Sigmoid colon (tissue), 7 donors: Measurements from ENCODE around the gene TBC1D22A. TPM values are rescaled to one million over a fixed set of nuclear protein-coding genes. Genes with fewer than 3 reads are reported as not detected.
A peak's percentile ranks its signal among the peaks of the same experiment; 100 is the strongest.
"Not testable (repeated sequence)": the region's sequence is repeated elsewhere in the genome, so short reads cannot be mapped to it uniquely, and the experiment has no call there.

Source experiments
- DNase-seq: peaks from one replicate; pipeline ENCODE4 v3.0.0-alpha.2; 2019
- H3K27ac ChIP-seq, 4 donors: fragments of 200-600 bp; sonication (generic); one replicate each; pipeline ENCODE4 v1.5.1; 2016 to 2019; ENCODE audit warnings: mild to moderate bottlenecking in 1 of 4
- H3K27me3 ChIP-seq, 3 donors: fragments of 200-600 bp; sonication (generic); one replicate each; pipeline ENCODE4 v1.5.1; 2019; ENCODE audit warnings: mild to moderate bottlenecking in 1 of 3
- H3K36me3 ChIP-seq, 4 donors: fragments of 200-600 bp; sonication (generic); one replicate each; pipeline ENCODE4 v1.5.1; 2016 to 2019
- H3K4me1 ChIP-seq, 4 donors: fragments of 200-600 bp; sonication (generic); one replicate each; pipeline ENCODE4 v1.5.1; 2017 to 2019
- H3K4me3 ChIP-seq, 4 donors: fragments of 200-600 bp; sonication (generic); one replicate each; pipeline ENCODE4 v1.5.1; 2017 to 2019; ENCODE audit warnings: mild to moderate bottlenecking in 2 of 4, moderate library complexity in 1 of 4
- H3K9me3 ChIP-seq, 4 donors: fragments of 200-600 bp in 3 of 4; sonication (generic) in 3 of 4; one replicate each; pipeline versions ENCODE4 v1.5.1 to v1.6.1; 2013 to 2019
- EP300 ChIP-seq, 4 donors: sonication (generic); formaldehyde crosslinking; IDR thresholded peaks; one replicate each; pipeline ENCODE4 v1.6.1; 2017; ENCODE audit warnings: antibody characterized with exemption in 4 of 4
- POLR2A ChIP-seq, 2 donors: fragments of 450-650 bp; IDR thresholded peaks; one replicate each; pipeline ENCODE4 v1.6.1; 2016; ENCODE audit warnings: antibody characterized with exemption in 2 of 2, mild to moderate bottlenecking in 2 of 2, moderate library complexity in 2 of 2
- POLR2AphosphoS5 ChIP-seq, 4 donors: sonication (generic); formaldehyde crosslinking; IDR thresholded peaks; one replicate each; pipeline ENCODE4 v1.6.1; 2017; ENCODE audit warnings: antibody characterized with exemption in 4 of 4
- WGBS, 2 donors: extraction: QIAGEN DNeasy Blood & Tissue Kit; methylation state at CpG; one replicate each; pipeline ENCODE4 v1.1.7; 2013; 5-methylcytosine and 5-hydroxymethylcytosine counted together
- intact Hi-C: fragments of 100-400 bp; cut with DNase I; formaldehyde crosslinking; loops from one replicate; pipeline ENCODE4 v1.15.1; 2023
- polyA plus RNA-seq, 3 donors: library from polyadenylated mRNA; stranded (reverse); fragments of 200-250 nt; gene quantifications; one replicate each; pipeline ENCODE4 v1.2.3, GENCODE V29; 2013
- total RNA-seq, 4 donors: library from RNA; depleted of rRNA; stranded (reverse); fragments of >200 nt; gene quantifications; one replicate each; pipeline ENCODE4 v1.1.0, GENCODE V29; 2016
- TF ChIP-seq, protein P1 (sequence below), 4 experiments: fragments of 450-650 bp in 3 of 4; fragments of 200-600 bp in 1 of 4; IDR thresholded peaks; one replicate each; pipeline ENCODE4 v1.5.1; 2016 to 2019; ENCODE audit warnings: antibody characterized with exemption in 4 of 4, mild to moderate bottlenecking in 3 of 4, moderate library complexity in 2 of 4
- donor health status: healthy with polysubstance abuse.
- donor health status: Bipolar disorder and iron deficiency.
- donor health status: healthy.

TBC1D22A gene
- total and polyA plus RNA-seq, 7 donors: 13.6 to 34.6 (median 14.3) TPM

DNA sequence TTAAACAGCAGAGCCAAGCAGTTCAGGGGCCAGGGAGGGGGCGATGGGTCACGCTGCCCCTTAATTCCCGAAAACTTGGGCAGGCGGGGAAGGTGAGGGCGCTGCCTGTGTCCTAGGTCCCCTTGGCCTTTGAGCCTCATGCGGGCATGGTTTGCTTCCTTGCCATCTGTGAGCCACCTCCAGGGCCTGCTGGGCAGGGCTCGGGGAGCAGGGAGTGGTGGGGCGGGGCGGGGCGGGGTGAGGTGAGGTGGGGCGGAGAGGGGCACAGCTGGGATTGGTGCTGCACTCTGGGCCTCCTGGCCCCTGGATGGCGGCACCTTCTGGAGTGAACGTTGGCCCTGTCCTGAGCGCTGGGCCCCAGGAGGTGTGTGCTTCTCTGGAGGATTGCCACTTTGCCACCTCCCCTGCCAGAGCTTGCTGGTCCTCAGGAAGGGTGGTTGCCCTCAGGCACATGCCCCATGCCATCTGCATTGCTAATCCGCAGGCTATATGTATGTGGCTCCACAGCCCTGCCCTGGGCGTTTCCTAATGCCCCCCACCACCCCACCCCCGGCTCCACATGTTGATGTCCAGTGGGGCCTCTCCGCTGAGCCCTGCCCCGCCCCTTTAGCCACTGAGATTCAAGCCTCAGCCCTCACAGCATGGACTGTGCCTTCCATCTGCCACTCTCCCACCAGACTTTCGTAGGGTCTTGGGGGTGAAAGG is 352.5 kb downstream of the TBC1D22A start:
- intact Hi-C loops: loop anchor here (10.0 kb wide), 1 partner anchor 1170 kb away; no protein-coding TSS in a partner anchor
- Histone ChIP-seq H3K36me3 (no peaks in the 10 kb centered on the region), H3K4me3 (no peak overlapping the region), H3K9me3 (no peaks in the 10 kb centered on the region), H3K27ac (no peak overlapping the region), H3K27me3 (no peaks in the 10 kb centered on the region), H3K4me1 (no peaks in the 10 kb centered on the region)
- TF ChIP-seq, protein P1, sequence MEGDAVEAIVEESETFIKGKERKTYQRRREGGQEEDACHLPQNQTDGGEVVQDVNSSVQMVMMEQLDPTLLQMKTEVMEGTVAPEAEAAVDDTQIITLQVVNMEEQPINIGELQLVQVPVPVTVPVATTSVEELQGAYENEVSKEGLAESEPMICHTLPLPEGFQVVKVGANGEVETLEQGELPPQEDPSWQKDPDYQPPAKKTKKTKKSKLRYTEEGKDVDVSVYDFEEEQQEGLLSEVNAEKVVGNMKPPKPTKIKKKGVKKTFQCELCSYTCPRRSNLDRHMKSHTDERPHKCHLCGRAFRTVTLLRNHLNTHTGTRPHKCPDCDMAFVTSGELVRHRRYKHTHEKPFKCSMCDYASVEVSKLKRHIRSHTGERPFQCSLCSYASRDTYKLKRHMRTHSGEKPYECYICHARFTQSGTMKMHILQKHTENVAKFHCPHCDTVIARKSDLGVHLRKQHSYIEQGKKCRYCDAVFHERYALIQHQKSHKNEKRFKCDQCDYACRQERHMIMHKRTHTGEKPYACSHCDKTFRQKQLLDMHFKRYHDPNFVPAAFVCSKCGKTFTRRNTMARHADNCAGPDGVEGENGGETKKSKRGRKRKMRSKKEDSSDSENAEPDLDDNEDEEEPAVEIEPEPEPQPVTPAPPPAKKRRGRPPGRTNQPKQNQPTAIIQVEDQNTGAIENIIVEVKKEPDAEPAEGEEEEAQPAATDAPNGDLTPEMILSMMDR (IDR thresholded peaks at IDR 0.05): no peak
- TF ChIP-seq POLR2A (IDR thresholded peaks at IDR 0.05): no peak
- no peak for TF ChIP-seq EP300 (IDR thresholded peaks at IDR 0.05)
- TF ChIP-seq POLR2AphosphoS5 (IDR thresholded peaks at IDR 0.05): no peak
- 68 to 87% methylated on average over 20 of the region's 20 CpGs for WGBS, 2 donors
- DNase-seq: peak; percentile 51

DNA sequence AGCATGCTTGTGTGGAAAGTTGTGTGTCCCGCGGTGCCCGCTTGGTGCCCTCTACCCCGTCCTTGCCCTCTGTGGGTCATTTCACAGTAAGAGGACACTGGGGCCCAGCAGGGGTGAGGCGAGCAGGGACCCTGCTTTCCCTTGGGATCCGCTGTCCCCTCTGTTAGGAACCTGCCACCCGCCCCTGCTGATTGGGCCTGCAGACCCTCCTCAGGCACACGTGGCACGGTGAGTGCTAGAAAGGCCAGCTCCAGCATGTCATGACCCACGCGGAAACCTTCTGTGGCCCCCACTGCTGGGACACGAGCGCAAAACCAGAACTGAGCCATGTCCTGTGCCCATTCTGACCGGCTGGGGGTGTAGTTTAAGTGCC is 353.1 kb downstream of the TBC1D22A start:
- WGBS, 2 donors: 94 to 95% methylated on average over 14 of the region's 14 CpGs
- DNase-seq: peak; percentile 57
- intact Hi-C loops: loop anchor here (10.0 kb wide), 1 partner anchor 1169 kb away; no protein-coding TSS in a partner anchor

DNA sequence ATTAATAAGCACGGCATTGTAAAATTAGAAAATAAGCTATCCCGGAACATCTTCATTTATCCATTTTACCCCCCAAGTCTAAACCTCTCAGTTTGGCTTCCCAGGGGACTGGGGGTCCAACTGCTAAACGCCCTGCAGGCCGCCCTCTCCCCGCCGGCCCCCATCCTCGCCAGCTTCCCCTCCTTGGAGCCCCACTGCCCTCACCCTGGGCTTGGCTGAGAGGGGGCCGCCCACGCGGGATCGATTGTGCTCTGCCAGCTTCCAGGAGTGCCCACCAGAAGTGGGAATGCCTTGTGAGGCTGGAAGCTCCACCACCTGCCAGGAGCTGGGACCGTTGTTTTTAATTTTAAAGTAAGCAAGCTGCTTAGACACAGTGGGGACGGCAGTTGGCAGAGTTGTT is 353.5 kb downstream of the TBC1D22A start:
- peak; percentile 45 for DNase-seq

More for the DNA sequence above, 353.1 kb downstream of the TBC1D22A start:
- no peak overlapping the region for H3K4me3 ChIP-seq
- no peaks in the 10 kb centered on the region for H3K4me1 ChIP-seq
- no peaks in the 10 kb centered on the region for H3K27me3 ChIP-seq
- TF ChIP-seq, protein P1 (IDR thresholded peaks at IDR 0.05): no peak
- TF ChIP-seq POLR2AphosphoS5 (IDR thresholded peaks at IDR 0.05) (no peak), EP300 (IDR thresholded peaks at IDR 0.05) (no peak), POLR2A (IDR thresholded peaks at IDR 0.05) (no peak)
- no peaks in the 10 kb centered on the region for H3K9me3 ChIP-seq
- no peak overlapping the region for H3K27ac ChIP-seq
- H3K36me3 ChIP-seq: no peaks in the 10 kb centered on the region

DNA sequence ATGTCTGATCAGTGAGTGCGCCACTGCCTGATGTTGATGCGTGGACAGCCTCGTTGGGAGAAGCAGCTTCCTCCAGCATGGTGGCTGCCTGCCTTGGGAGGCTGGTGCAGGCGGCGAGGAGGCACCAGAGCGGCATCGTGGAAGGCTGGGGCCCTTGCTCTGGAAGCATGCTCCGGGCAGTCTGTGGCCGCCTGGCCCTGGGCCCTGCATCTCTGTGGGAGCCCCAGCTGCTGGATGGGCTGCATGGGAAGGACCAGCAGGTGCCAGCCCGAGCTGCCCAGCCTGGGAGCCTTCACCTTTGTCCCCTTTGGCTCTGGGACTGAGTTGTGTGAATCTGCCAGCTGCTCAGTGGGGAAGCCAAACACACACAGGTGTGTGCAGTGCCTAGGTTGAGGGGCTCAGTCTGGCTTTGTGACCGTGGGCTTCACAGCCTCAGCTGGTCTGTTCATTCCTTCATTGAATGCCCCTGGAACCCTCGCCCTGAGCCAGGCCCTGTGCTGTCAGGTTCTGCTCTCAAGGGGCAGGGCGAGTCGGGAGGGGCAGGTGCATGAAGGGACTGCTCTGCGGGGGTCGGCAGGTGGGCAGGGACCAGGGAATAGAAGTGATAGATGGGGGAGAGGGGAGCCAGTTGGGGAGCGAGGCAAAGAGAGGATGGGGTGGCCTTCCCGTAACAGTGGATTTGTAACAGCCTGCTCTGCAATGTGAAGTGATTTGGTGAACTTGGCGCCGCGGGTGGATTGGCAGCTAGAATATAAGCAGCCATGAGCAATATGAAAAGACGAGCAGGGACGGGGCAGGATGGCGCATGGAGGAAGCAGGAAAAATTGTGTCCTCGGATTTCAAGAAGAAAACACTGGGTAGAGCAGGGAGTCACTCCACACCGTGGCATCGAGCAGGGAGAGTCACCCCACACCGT is 354.2 kb downstream of the TBC1D22A start:
- Histone ChIP-seq H3K27me3 (no peaks in the 10 kb centered on the region), H3K4me1 (no peaks in the 10 kb centered on the region), H3K36me3 (no peaks in the 10 kb centered on the region), H3K27ac (no peak overlapping the region), H3K9me3 (no peaks in the 10 kb centered on the region), H3K4me3 (no peak overlapping the region)
- peak; percentile 56 for DNase-seq
- WGBS, 2 donors: 86 to 95% methylated on average over 28 of the region's 28 CpGs
- TF ChIP-seq, protein P1 (IDR thresholded peaks at IDR 0.05): no peak
- TF ChIP-seq EP300 (IDR thresholded peaks at IDR 0.05) (no peak), POLR2A (IDR thresholded peaks at IDR 0.05) (no peak), POLR2AphosphoS5 (IDR thresholded peaks at IDR 0.05) (no peak)
- intact Hi-C loops: loop anchor here (10.0 kb wide), 1 partner anchor 1168 kb away; no protein-coding TSS in a partner anchor

More for the DNA sequence above, 353.5 kb downstream of the TBC1D22A start:
- H3K27ac ChIP-seq: no peak overlapping the region
- TF ChIP-seq POLR2A (IDR thresholded peaks at IDR 0.05): no peak
- no peak for TF ChIP-seq POLR2AphosphoS5 (IDR thresholded peaks at IDR 0.05)
- TF ChIP-seq, protein P1 (IDR thresholded peaks at IDR 0.05): no peak
- TF ChIP-seq EP300 (IDR thresholded peaks at IDR 0.05): no peak
- H3K36me3 ChIP-seq: no peaks in the 10 kb centered on the region
- no peaks in the 10 kb centered on the region for H3K4me1 ChIP-seq
- H3K9me3 ChIP-seq: no peaks in the 10 kb centered on the region
- no peak overlapping the region for H3K4me3 ChIP-seq
- WGBS, 2 donors: 86 to 95% methylated on average over 13 of the region's 13 CpGs
- no peaks in the 10 kb centered on the region for H3K27me3 ChIP-seq
- intact Hi-C loops: loop anchor here (10.0 kb wide), 1 partner anchor 1169 kb away; no protein-coding TSS in a partner anchor

DNA sequence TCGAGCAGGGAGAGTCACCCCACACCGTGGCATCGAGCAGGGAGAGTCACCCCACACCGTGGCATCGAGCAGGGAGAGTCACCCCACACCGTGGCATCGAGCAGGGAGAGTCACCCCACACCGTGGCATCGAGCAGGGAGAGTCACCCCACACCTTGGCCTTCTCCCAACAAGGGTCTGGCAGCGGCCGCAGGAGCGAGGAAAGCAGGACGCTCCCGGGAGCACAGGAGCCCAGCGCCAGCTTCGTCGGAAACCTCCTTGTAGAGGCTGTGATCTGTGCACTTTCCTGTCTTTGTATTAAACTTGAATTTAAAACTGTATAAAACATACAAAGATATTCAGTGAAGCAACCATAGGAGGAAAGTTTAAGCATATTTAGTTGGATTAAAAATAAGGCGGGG is 355.0 kb downstream of the TBC1D22A start:
- intact Hi-C loops: loop anchor here (10.0 kb wide), 1 partner anchor 1167 kb away; no protein-coding TSS in a partner anchor
- not testable (repeated sequence) for H3K27ac ChIP-seq, H3K36me3 ChIP-seq, H3K4me3 ChIP-seq, H3K4me1 ChIP-seq, H3K27me3 ChIP-seq, H3K9me3 ChIP-seq, DNase-seq
- WGBS, 2 donors: 98% methylated on average over 13 to 14 of the region's 18 CpGs
